ENCODE measurements around the gene DYNC1LI2.

The DYNC1LI2 gene

GRCh38 chr16:66740010-66740409 lies 11.4 kb downstream of the DYNC1LI2 start:
- DNase-seq (ENCODE audit: low read depth): no peak

GRCh38 chr16:66735891-66736290 lies 15.5 kb downstream of the DYNC1LI2 start:
- no peak for DNase-seq (ENCODE audit: low read depth)

- no peak for DNase-seq (ENCODE audit: low read depth)
Observed at GRCh38 chr16:66731101-66731500, 20.3 kb downstream of the DYNC1LI2 start.

GRCh38 chr16:66728804-66729203 lies 22.6 kb downstream of the DYNC1LI2 start:
- DNase-seq (ENCODE audit: low read depth): no peak

DNA sequence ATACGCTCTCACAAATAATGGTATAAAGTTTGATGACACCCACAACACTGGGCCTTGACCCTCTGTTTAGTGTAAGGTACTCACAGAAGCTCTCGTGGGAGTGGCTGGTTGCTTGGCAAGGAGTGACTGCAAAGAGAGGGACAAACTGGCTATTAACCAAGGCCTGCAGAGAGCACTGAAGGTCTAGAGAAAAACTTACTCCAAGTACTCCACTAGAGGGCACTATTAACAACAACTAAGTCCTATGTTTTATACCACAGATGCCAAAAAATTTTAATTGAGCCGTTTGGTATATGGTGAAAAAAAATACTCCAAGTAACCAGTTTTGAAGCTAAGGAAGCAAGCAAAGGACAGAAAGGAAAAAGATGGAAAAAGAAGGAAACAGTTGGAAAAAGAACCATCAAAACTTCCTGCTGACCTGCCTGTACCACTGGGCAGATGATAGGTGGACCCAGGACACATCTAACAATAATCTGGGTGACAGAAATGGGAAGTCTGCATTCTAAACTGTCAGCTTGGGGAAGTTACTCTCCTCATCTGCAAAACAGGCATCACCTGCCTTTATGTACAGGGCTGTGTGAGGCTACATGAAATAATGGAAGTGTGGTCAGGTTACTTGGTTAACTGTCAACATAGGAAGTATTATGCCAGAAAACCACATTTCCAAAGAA lies 23.2 kb downstream of the DYNC1LI2 start:
- DNase-seq (ENCODE audit: low read depth): no peak

- DNase-seq (ENCODE audit: low read depth): no peak
Observed at GRCh38 chr16:66720766-66721165, 30.6 kb downstream of the DYNC1LI2 start.

DNA sequence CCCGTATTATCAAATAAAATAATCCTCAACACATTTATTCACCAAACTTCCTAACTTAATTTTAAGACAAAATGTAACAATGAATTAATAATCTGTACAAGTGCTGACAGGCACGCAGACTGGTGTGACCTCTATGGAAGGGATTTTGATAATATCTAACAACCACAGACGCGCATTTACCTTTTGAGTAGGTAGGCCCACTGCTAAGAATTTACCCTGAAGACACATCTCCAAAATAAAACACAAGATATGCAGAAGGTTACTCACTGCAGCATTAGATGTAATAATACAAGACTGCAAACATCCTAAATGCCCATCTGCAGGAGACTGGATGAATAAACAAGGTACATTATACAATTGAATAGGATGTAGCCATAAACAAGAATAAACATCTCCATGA lies 32.2 kb downstream of the DYNC1LI2 start:
- DNase-seq (ENCODE audit: low read depth): no peak

DNA sequence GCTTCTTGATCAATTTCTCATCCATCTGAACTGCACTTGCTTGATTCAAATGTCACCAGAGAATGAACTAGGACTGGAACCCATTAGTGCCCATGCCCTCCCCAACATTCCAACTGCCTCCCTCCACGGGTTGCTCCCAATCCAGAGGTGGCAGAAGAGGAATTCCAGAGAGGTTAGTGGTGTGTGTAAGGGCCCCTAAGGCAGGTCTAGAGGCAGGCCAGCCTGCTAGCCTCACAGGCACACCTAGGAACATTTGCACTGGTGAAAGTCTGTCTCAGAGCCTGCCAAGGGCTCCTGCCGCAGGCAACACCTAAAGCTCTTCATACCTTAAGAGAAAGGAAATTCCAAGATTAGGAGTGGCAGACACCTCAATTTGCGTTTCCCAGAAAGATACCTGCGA lies 33.6 kb downstream of the DYNC1LI2 start:
- DNase-seq (ENCODE audit: low read depth): no peak

DNA sequence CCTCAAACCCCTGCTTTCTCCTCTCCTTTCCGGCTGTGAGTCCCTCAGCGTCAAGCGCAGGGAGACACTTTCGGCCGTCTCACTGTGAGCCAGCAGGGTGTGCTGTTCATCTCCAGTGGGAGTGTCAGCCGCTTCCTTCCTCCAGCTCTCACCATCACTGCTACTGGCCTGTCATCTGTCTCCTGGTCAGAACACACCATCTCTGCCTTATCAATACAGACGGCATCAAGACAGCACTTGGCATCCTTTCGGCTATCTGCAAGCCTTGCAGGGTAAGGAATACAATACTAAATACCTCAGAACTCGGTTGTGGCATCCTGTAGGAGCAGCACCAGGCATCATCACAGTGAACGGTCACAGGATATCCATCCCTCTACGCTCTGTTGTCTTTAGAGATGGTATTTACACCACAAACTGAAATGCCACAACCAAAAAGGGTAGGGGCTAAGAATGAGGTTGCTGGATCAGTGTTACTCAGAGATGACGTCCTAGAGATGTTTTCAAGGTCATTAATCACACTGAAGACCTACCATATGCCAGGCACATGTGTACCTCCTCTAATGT lies 34.2 kb downstream of the DYNC1LI2 start:
- no peak for DNase-seq (ENCODE audit: low read depth)

DNA sequence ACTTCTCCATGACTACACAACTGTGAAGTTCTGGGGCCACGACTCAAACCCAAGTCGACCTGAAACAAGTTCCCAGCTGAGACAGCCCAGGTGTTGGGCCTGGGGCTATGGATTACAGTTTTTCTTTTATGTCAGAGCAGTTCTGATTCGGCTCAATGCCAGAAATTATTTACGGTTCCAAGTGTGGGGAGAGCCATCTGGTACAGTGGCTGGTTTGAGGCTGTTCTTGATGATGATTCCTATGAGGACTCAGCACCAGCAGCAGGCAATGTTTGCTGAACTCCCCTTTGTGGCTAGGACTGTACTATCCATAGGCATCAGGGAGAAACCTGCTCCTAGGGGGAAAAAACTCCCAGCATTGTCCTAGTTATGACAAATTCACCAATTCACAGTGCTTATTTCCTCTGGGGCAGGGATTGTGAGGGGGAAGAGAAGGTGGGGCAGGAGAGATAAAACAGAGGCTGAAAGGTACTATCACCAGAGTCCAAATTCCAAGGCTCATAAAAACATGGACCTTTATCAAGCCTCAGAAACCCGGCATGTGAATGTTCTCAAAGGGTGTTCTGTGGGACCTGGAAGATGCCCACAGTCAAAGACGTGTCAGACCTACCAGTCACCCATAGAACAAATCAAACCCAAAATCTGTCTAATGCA lies 36.6 kb downstream of the DYNC1LI2 start:
- no peak for DNase-seq (ENCODE audit: low read depth)

DNA sequence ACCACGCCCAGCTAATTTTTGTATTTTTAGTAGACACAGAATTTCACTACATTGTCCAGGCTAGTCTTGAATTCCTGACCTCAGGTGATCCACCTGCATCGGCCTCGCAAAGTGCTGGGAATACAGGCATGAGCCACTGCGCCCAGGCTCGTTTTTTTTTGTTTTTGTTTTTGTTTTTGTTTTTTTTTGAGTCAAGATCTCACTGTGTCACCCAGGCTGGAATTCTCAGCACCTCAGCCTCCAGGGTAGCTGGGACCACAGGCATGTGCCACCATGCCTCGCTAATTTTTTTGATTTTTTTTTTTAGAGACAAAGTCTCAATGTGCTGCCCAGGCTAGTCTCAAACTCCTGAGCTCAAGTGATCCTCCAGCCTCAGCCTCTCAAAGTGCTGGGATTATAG lies 37.3 kb downstream of the DYNC1LI2 start:
- DNase-seq (ENCODE audit: low read depth): no peak

DNA sequence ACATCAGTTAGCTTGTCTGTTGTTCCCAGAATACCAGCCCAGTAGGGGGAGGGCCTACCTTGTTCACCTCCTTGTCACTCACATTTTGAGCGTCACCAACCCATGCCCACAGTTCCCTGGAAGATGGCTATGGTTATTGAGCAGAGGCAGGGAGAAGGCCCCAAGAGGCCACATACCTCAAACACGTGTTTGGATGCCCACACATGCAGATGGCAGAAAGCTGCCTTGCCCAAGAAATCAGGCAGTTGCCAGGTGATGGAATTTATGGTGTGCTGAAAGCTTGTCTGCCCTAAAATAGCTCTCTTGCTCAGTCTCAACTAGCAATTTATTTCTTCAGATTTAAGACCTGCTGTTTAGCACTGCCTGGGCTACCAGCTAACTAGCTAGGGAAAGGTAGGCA lies 38.3 kb downstream of the DYNC1LI2 start:
- no peak for DNase-seq (ENCODE audit: low read depth)

DNA sequence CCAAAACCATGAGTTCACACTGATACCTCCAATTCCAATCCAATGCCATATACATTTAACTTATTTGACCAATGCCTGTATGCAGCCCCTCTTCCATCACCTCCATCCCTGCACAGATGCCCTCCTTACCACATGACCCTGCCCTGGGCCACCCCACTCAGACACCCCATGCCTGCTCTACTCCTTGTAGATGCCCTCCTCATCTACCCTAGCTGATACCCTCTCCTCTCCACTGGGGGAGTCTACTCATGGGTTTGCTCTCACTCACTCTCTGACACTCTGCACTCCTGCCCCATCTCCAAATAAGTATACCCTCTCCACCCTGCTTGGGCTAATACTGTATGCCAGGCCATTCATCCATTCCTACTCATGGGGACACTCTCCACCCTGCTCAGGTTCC lies 38.9 kb downstream of the DYNC1LI2 start:
- DNase-seq (ENCODE audit: low read depth): no peak

GRCh38 chr16:66711581-66711980 lies 39.8 kb downstream of the DYNC1LI2 start:
- DNase-seq (ENCODE audit: low read depth): no peak

DNA sequence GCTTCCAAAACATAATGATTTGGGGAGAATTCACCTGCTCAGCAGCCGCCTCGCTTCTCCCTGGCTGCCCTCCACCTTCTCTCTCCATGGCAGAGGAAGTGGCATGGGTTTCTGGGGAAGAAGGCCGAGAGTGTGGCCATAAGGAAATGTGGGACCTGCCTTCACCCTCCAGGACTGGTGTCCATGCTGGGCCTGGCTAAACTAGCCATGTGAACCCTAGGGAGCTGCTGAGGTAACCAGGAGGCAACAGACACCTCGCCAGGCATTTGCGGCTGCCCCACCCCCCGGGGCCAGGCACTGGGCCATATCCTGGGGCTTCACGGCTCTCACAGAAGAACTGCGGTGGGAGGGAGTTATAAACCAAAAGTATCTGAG lies 44.9 kb downstream of the DYNC1LI2 start:
- no peak for DNase-seq (ENCODE audit: low read depth)

- no peak for DNase-seq (ENCODE audit: low read depth)
Observed at GRCh38 chr16:66705790-66706505, 45.5 kb downstream of the DYNC1LI2 start.

DNA sequence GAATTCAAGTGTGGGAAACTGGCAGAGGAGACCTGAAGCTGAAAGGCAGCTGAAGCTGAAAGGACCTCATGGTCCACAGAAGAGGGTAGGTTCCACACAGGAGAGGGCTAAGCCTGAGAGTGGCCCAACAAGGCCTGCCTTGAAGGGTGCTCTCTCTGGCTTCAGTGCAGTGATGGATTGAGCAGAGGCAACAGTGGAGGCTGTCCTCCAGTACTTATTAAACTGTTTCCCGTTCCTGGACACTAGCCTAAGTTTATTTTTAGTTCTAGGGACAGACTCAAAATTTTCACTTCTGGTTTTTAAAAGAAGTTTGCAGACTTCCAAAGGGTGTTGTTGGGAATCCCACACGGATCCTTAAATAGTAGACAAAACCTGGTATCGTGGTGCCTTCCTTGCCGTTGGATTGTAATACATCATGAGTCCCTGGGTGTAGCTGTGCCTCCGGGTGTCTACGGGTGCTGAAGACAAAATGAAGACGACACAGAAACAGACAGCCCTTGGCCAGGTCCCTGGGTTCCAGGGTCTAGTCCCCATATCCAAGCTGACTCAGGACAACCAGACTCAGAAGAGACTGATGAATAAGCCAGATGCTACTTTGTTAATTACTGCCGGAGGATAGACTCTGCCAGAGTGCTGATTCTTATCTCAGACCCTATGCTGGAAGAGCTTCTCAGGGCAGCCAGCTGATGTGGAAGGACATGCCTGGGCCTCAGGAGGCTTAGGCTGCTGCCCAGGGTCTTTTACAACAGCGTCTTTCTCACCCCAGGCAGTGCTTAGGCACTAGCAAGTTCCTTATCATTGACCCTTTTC lies 47.8 kb downstream of the DYNC1LI2 start:
- DNase-seq (ENCODE audit: low read depth): no peak

- DNase-seq (ENCODE audit: low read depth): no peak
Observed at GRCh38 chr16:66701516-66701915, 49.9 kb downstream of the DYNC1LI2 start.

DNA sequence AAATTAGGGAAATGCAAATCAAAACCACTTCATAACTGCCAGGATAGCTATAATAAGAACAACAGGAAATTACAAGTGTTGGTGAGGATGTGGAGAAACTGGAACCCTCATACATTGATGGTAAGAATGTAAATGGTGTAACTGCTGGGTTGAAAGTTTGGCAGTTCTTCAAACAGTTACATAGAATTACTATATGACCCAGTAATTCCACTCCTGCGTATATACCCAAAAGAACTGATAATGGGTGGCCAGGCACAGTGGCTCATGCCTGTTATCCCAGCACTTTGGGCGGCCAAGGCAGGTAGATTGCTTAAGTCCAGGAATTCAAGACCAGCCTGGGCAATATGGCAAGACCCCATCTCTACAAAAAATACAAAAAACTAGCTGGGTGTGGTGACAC lies 50.4 kb downstream of the DYNC1LI2 start:
- no peak for DNase-seq (ENCODE audit: low read depth)

DNA sequence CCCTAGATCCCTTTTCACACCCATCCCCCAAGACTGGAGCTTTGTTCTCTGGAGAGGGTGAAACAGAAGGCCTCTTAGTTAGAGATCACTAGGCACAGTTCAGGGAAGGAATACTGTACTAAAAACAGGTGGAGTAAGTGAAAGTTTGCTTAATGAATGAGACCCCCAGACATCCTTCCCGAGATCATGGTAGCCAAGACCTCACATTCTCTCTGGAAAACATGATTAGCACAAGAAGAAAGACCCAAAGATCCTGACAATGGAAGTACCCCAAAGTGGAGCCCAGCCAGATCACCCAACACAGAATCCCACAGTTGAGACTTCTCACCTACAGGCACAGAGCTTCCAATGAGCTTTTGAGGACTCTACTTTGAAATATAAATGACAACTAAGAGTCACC lies 51.5 kb downstream of the DYNC1LI2 start:
- DNase-seq (ENCODE audit: low read depth): no peak

DNA sequence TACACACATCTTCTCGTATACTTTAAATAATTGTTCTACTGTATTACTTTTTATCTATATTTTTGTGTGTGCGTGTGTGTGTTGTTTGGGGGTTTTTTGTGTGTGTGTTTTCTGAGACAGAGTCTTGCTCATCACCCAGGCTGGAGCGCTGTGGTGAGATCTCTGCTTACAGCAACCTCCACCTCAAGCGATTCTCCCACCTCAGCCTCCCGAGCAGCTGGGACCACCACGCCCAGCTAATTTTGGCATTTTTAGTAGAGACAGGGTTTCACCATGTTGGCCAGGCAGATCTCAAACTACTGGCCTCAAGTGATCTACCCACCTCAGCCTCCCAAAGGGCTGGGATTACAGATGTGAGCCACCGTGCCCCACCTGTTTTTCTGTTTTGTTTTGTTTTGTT lies 53.4 kb downstream of the DYNC1LI2 start:
- no peak for DNase-seq (ENCODE audit: low read depth)

Data from non-pigmented ciliary epithelial cell (primary cell).